Esophagus muscularis mucosa (tissue), 4 donors: ENCODE data around the gene MAPK12. TPM values are rescaled to one million over a fixed set of nuclear protein-coding genes. Genes with fewer than 3 reads are reported as not detected.

Source experiments
- DNase-seq: peaks from one replicate; pipeline ENCODE4 v3.0.0-alpha.2; 2017; ENCODE audit errors: extremely low spot score
- H3K27ac ChIP-seq, 4 donors: fragments of 200-600 bp; sonication (generic); replicated peaks in 1 of 4; 1 replicate in 3 of 4; 2 replicates in 1 of 4; pipeline ENCODE4 v1.5.1; 2016 to 2019; ENCODE audit warnings: mild to moderate bottlenecking in 1 of 4
- H3K27me3 ChIP-seq, 4 donors: fragments of 200-600 bp; sonication (generic); one replicate each; pipeline versions ENCODE4 v1.5.1 to v1.6.0; 2016 to 2019
- H3K36me3 ChIP-seq, 4 donors: fragments of 200-600 bp; sonication (generic); one replicate each; pipeline ENCODE4 v1.5.1; 2016 to 2019
- H3K4me1 ChIP-seq, 4 donors: fragments of 200-600 bp; sonication (generic); one replicate each; pipeline ENCODE4 v1.5.1; 2016 to 2019
- H3K4me3 ChIP-seq, 4 donors: fragments of 200-600 bp; sonication (generic); 1 replicate in 2 of 4; 2 replicates in 2 of 4; pipeline ENCODE4 v1.5.1; 2016 to 2019; ENCODE audit warnings: mild to moderate bottlenecking in 4 of 4, moderate library complexity in 1 of 4
- H3K9me3 ChIP-seq, 4 donors: fragments of 200-600 bp; sonication (generic); 1 replicate in 3 of 4; 2 replicates in 1 of 4; pipeline ENCODE4 v1.5.1; 2016 to 2019
- CTCF ChIP-seq, 3 experiments: fragments of 200-600 bp in 2 of 3; fragments of 450-650 bp in 1 of 3; sonication (generic) in 2 of 3; IDR thresholded peaks; one replicate each; pipeline ENCODE4 v1.5.1; 2017 to 2019; ENCODE audit warnings: antibody characterized with exemption in 3 of 3, mild to moderate bottlenecking in 2 of 3, moderate library complexity in 1 of 3
- EP300 ChIP-seq: sonication (generic); formaldehyde crosslinking; IDR thresholded peaks from one replicate; pipeline ENCODE4 v1.6.1; 2017; ENCODE audit warnings: antibody characterized with exemption
- POLR2A ChIP-seq: fragments of 450-650 bp; IDR thresholded peaks from one replicate; pipeline ENCODE4 v1.6.1; 2017; ENCODE audit warnings: antibody characterized with exemption, moderate library complexity, mild to moderate bottlenecking, low read depth
- POLR2AphosphoS5 ChIP-seq, 2 donors: sonication (generic); formaldehyde crosslinking; IDR thresholded peaks; one replicate each; pipeline ENCODE4 v1.6.1; 2017; ENCODE audit warnings: antibody characterized with exemption in 2 of 2
- WGBS: methylation state at CpG from one replicate; pipeline ENCODE4 v1.1.5; 2018; 5-methylcytosine and 5-hydroxymethylcytosine counted together
- intact Hi-C: fragments of 100-400 bp; cut with DNase I; formaldehyde crosslinking; loops from one replicate; pipeline ENCODE4 v1.15.1; 2023
- total RNA-seq, 4 donors: library from RNA; depleted of rRNA; stranded (reverse); fragments of >200 nt; gene quantifications; one replicate each; pipeline versions ENCODE4 v1.1.0 to v1.2.1, GENCODE V29; 2016

MAPK12 gene
- total RNA-seq, 4 donors from 2014 or later: 5.8 to 22.9 (median 16.1) TPM

- intact Hi-C loops: no loop called here
- TF ChIP-seq CTCF (IDR thresholded peaks at IDR 0.05): no peak
- TF ChIP-seq POLR2AphosphoS5 (IDR thresholded peaks at IDR 0.05): no peak
- TF ChIP-seq POLR2A: no peak
- no peak for TF ChIP-seq EP300
These were observed 6.4 kb downstream of the MAPK12 start for GRCh38 chr22:50255099-50255498.

GRCh38 chr22:50253941-50254340, 7.5 kb downstream of the MAPK12 start:
- WGBS: 40% methylated on average over 2 of the region's 8 CpGs
- intact Hi-C loops: no loop called here
- Histone ChIP-seq H3K9me3 (no peaks in the 10 kb centered on the region), H3K27me3 (peaks cover 0 to 11% (median 0%) of the 10 kb centered on the region in 4 donors), H3K36me3 (peaks cover 0 to 25% (median 8%) of the 10 kb centered on the region in 4 donors), H3K4me3 (no peak overlapping the region), H3K27ac (no peak overlapping the region), H3K4me1 (peaks cover 29 to 35% (median 32%) of the 10 kb centered on the region in 4 donors)
- DNase-seq: no peak
- no peak for TF ChIP-seq POLR2A
- TF ChIP-seq EP300: no peak
- no peak for TF ChIP-seq CTCF (IDR thresholded peaks at IDR 0.05)
- no peak for TF ChIP-seq POLR2AphosphoS5 (IDR thresholded peaks at IDR 0.05)

More at GRCh38 chr22:50255099-50255498, 6.4 kb downstream of the MAPK12 start:
- WGBS: 76% methylated on average over 5 of the region's 19 CpGs
- Histone ChIP-seq H3K27me3 (peaks cover 0 to 18% (median 0%) of the 10 kb centered on the region in 4 donors), H3K27ac (no peak overlapping the region), H3K4me1 (peaks cover 25 to 34% (median 29%) of the 10 kb centered on the region in 4 donors), H3K36me3 (peaks cover 0 to 25% (median 8%) of the 10 kb centered on the region in 4 donors), H3K4me3 (no peak overlapping the region), H3K9me3 (no peaks in the 10 kb centered on the region)
- DNase-seq: no peak

GRCh38 chr22:50253046-50253915, 8.2 kb downstream of the MAPK12 start:
- WGBS: 79% methylated on average over 20 of the region's 22 CpGs
- intact Hi-C loops: no loop called here
- H3K4me3 ChIP-seq: no peak overlapping the region
- H3K27ac ChIP-seq: no peak overlapping the region
- H3K27me3 ChIP-seq: peaks cover 0 to 6% (median 0%) of the 10 kb centered on the region in 4 donors
- H3K4me1 ChIP-seq: peaks cover 25 to 40% (median 36%) of the 10 kb centered on the region in 4 donors
- TF ChIP-seq CTCF (IDR thresholded peaks at IDR 0.05) (no peak), EP300 (no peak), POLR2A (no peak), POLR2AphosphoS5 (IDR thresholded peaks at IDR 0.05) (no peak)
- H3K36me3 ChIP-seq: peaks cover 0 to 25% (median 8%) of the 10 kb centered on the region in 4 donors
- no peaks in the 10 kb centered on the region for H3K9me3 ChIP-seq
- no peak for DNase-seq

GRCh38 chr22:50252082-50253045, 9.1 kb downstream of the MAPK12 start:
- no peak for DNase-seq
- 41% methylated on average over 16 of the region's 25 CpGs for WGBS
- Histone ChIP-seq H3K36me3 (peaks cover 0 to 23% (median 7%) of the 10 kb centered on the region in 4 donors), H3K9me3 (no peaks in the 10 kb centered on the region), H3K27me3 (peaks cover 0 to 2% (median 0%) of the 10 kb centered on the region in 4 donors), H3K4me3 (peak overlapping the region; percentile 68 to 82 (median 76)), H3K4me1 (peaks cover 24 to 49% (median 44%) of the 10 kb centered on the region in 4 donors), H3K27ac (peak overlapping the region; percentile 72 to 83 (median 78))
- peak; percentile 62 to 74 (median 67) for TF ChIP-seq CTCF (IDR thresholded peaks at IDR 0.05)
- peak in 1 of 2 donors; percentile 33 for TF ChIP-seq POLR2AphosphoS5 (IDR thresholded peaks at IDR 0.05)
- TF ChIP-seq EP300: no peak
- intact Hi-C loops: loop anchor here (1.0 kb wide), 1 partner anchor 90 kb away; no protein-coding TSS in a partner anchor
